GM23248 (cell line): ENCODE data around the gene SH3D19. TPM values are rescaled to one million over a fixed set of nuclear protein-coding genes. Genes with fewer than 3 reads are reported as not detected.
"Not testable (repeated sequence)": the region's sequence is repeated elsewhere in the genome, so short reads cannot be mapped to it uniquely, and the experiment has no call there.

ENCODE experiments used
- DNase-seq: peaks from one replicate; pipeline ENCODE4 v3.0.0-alpha.2; 2015
- H2AFZ ChIP-seq: fragments of 200-600 bp; sonication (generic); 2 replicates; pipeline ENCODE4 v1.6.1; 2016; ENCODE audit warnings: antibody characterized with exemption
- H3F3A ChIP-seq: fragments of 200-600 bp; sonication (generic); 2 replicates; pipeline ENCODE4 v1.6.1; 2016; ENCODE audit warnings: mild to moderate bottlenecking, antibody characterized with exemption, mixed run types; ENCODE audit not compliant: insufficient read depth
- H3K27ac ChIP-seq: fragments of 200-600 bp; sonication (generic); 2 replicates; pipeline ENCODE4 v1.5.1; 2016; ENCODE audit warnings: mild to moderate bottlenecking
- H3K27me3 ChIP-seq: fragments of 200-600 bp; sonication (generic); replicated peaks from 2 replicates; pipeline ENCODE4 v1.6.1; 2016; ENCODE audit warnings: mild to moderate bottlenecking; ENCODE audit not compliant: insufficient read depth
- H3K36me3 ChIP-seq: fragments of 200-600 bp; sonication (generic); 2 replicates; pipeline ENCODE4 v1.6.1; 2016; ENCODE audit warnings: low read depth, mild to moderate bottlenecking
- H3K4me1 ChIP-seq: fragments of 200-600 bp; sonication (generic); 2 replicates; pipeline ENCODE4 v1.6.1; 2016; ENCODE audit warnings: mild to moderate bottlenecking; ENCODE audit not compliant: insufficient read depth
- H3K4me2 ChIP-seq: fragments of 200-600 bp; sonication (generic); one replicate; pipeline ENCODE4 v1.6.1; 2016; ENCODE audit warnings: mild to moderate bottlenecking; ENCODE audit not compliant: unreplicated experiment
- H3K4me3 ChIP-seq: fragments of 200-600 bp; sonication (generic); 2 replicates; pipeline ENCODE4 v1.5.1; 2016; ENCODE audit warnings: mild to moderate bottlenecking
- H3K79me2 ChIP-seq: fragments of 200-600 bp; sonication (generic); 2 replicates; pipeline ENCODE4 v1.6.1; 2016; ENCODE audit warnings: mild to moderate bottlenecking; ENCODE audit not compliant: insufficient read depth
- H3K9ac ChIP-seq: fragments of 200-600 bp; sonication (generic); 2 replicates; pipeline ENCODE4 v1.6.1; 2016; ENCODE audit warnings: mild to moderate bottlenecking
- H3K9me2 ChIP-seq: fragments of 200-600 bp; sonication (generic); 2 replicates; pipeline ENCODE4 v1.6.1; 2016; ENCODE audit warnings: mixed run types, mild to moderate bottlenecking, moderate library complexity; ENCODE audit not compliant: insufficient read depth
- H3K9me3 ChIP-seq: fragments of 200-600 bp; sonication (generic); one replicate; pipeline ENCODE4 v1.6.1; 2017; ENCODE audit warnings: low read depth
- H4K20me1 ChIP-seq: fragments of 200-600 bp; sonication (generic); 2 replicates; pipeline ENCODE4 v1.6.0; 2016; ENCODE audit not compliant: insufficient read depth
- EZH2 ChIP-seq: fragments of 200-600 bp; sonication (generic); IDR thresholded peaks from 2 replicates; pipeline ENCODE4 v1.6.1; 2018; ENCODE audit warnings: antibody characterized with exemption, mild to moderate bottlenecking; ENCODE audit not compliant: insufficient read depth, poor library complexity, severe bottlenecking
- EZH2phosphoT487 ChIP-seq: fragments of 200-600 bp; sonication (generic); IDR thresholded peaks from 2 replicates; pipeline ENCODE4 v1.6.1; 2018; ENCODE audit warnings: antibody characterized with exemption, moderate library complexity, mild to moderate bottlenecking, low read depth; ENCODE audit not compliant: insufficient read depth
- WGBS, 2 experiments: methylation state at CpG; one replicate each; pipeline ENCODE4 v1.1.6; 2015 to 2017; ENCODE audit warnings: low lambda C conversion rate in 2 of 2, low coverage in 1 of 2; ENCODE audit errors: missing lambda C conversion rate in 2 of 2; 5-methylcytosine and 5-hydroxymethylcytosine counted together
- in situ Hi-C: fragments of 300-500 bp; cut with MboI; formaldehyde crosslinking; loops from 2 replicates; pipeline ENCODE4 v1.15.0; 2020
- polyA plus RNA-seq: library from polyadenylated mRNA; unstranded; fragments of >200 nt; fragmentation: Nextera tagmentation; extraction: Ambion mirVana; gene quantifications from 2 replicates; pipeline ENCODE4 v1.2.1, GENCODE V29; 2016
- total RNA-seq: library from RNA; depleted of rRNA; stranded (reverse); fragments of >200 nt; shearing (Covaris generic); gene quantifications from 2 replicates; pipeline ENCODE4 v1.2.3, GENCODE V29; 2014

Gene SH3D19
- total and polyA plus RNA-seq, 2 experiments from 2014 or later = 29.1 to 47.8 TPM

- peak overlapping the region; percentile 88 for H3K4me3 ChIP-seq
- H3K4me1 ChIP-seq = peaks cover 17% of the 10 kb centered on the region
- peak overlapping the region; percentile 83 for H3K4me2 ChIP-seq
- peak; percentile 33 for DNase-seq
- TF ChIP-seq EZH2 = no peak
- TF ChIP-seq EZH2phosphoT487 = no peak
- no peaks in the 10 kb centered on the region for H3K27me3 ChIP-seq
- no peaks in the 10 kb centered on the region for H3K36me3 ChIP-seq
- no peaks in the 10 kb centered on the region for H3K9me3 ChIP-seq
- no peaks in the 10 kb centered on the region for H3K9me2 ChIP-seq
- H3K27ac ChIP-seq = no peak overlapping the region
- H4K20me1 ChIP-seq = no peaks in the 10 kb centered on the region
- in situ Hi-C loops = no loop called here
- WGBS, 2 experiments = 25 to 27% methylated on average over 12 of the region's 12 CpGs
- peaks cover 19% of the 10 kb centered on the region for H3F3A ChIP-seq
- peak overlapping the region; percentile 95 for H2AFZ ChIP-seq
- H3K9ac ChIP-seq = peak overlapping the region; percentile 71; the same call in 1 of the 2 replicates
- H3K79me2 ChIP-seq = peaks cover 18% of the 10 kb centered on the region; the same call in 1 of the 2 replicates
Observed at GRCh38 chr4:151324124-151324751, 1.2 kb downstream of the SH3D19 start.

GRCh38 chr4:151323667-151324066, 1.7 kb downstream of the SH3D19 start:
- H3K4me1 ChIP-seq = peaks cover 17% of the 10 kb centered on the region; the same call in 1 of the 2 replicates
- WGBS, 2 experiments = 68 to 79% methylated on average over 1 of the region's 1 CpG
- no peak overlapping the region for H3K4me3 ChIP-seq
- peaks cover 18% of the 10 kb centered on the region; the same call in 1 of the 2 replicates for H3K79me2 ChIP-seq
- no peaks in the 10 kb centered on the region for H3K9me3 ChIP-seq
- no peak overlapping the region for H3K27ac ChIP-seq
- H3K36me3 ChIP-seq = no peaks in the 10 kb centered on the region
- no peaks in the 10 kb centered on the region for H3K27me3 ChIP-seq
- H2AFZ ChIP-seq = no peak overlapping the region
- peaks cover 19% of the 10 kb centered on the region for H3F3A ChIP-seq
- DNase-seq = no peak
- no peaks in the 10 kb centered on the region for H4K20me1 ChIP-seq
- no peaks in the 10 kb centered on the region for H3K9me2 ChIP-seq
- H3K4me2 ChIP-seq = peak overlapping the region; percentile 83
- in situ Hi-C loops = no loop called here
- H3K9ac ChIP-seq = no peak overlapping the region
- TF ChIP-seq EZH2phosphoT487 (no peak), EZH2 (no peak)

DNA sequence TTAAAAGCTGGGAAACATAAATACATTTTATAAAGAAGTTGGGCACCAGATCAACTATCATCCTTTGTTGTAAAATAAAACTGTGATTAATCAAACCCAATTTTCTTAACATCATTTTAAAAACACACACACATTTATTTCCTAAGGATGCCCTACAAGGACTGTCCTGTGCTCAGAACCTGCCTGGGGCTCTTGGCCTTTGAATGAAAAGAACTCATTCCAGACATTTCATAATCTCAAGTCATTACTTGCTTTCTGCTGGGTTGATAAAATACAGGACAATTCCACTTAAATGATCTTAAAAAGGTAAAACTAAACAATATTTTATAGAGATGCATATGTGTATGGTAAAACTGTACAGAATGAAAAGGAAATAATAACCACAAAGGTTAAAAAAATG, 2.8 kb downstream of the SH3D19 start:
- DNase-seq = peak; percentile 50

GRCh38 chr4:151322161-151322560, 3.2 kb downstream of the SH3D19 start:
- H3K36me3 ChIP-seq, DNase-seq, H2AFZ ChIP-seq, H3K27me3 ChIP-seq, H3K27ac ChIP-seq, in situ Hi-C loops, H4K20me1 ChIP-seq, H3K9me3 ChIP-seq, H3K9ac ChIP-seq, H3K4me3 ChIP-seq, H3K4me2 ChIP-seq, H3K9me2 ChIP-seq: not testable (repeated sequence)
- WGBS, 2 experiments = 94 to 95% methylated on average over 4 of the region's 4 CpGs
- Histone ChIP-seq H3K4me1 (peaks cover 17% of the 10 kb centered on the region; the same call in 1 of the 2 replicates), H3K79me2 (peaks cover 22% of the 10 kb centered on the region; the same call in 1 of the 2 replicates), H3F3A (peaks cover 19% of the 10 kb centered on the region)

More for the DNA sequence above, 2.8 kb downstream of the SH3D19 start:
- Histone ChIP-seq H3K9ac (no peak overlapping the region), H4K20me1 (no peaks in the 10 kb centered on the region), H2AFZ (no peak overlapping the region), H3K4me1 (peaks cover 17% of the 10 kb centered on the region; the same call in 1 of the 2 replicates), H3F3A (peaks cover 19% of the 10 kb centered on the region), H3K9me2 (no peaks in the 10 kb centered on the region), H3K4me3 (no peak overlapping the region), H3K4me2 (no peak overlapping the region), H3K36me3 (no peaks in the 10 kb centered on the region), H3K79me2 (peaks cover 20% of the 10 kb centered on the region; the same call in 1 of the 2 replicates), H3K27ac (0 out of 2 replicates have a peak overlapping the region, but pooled peaks have one; percentile 1), H3K27me3 (no peaks in the 10 kb centered on the region), H3K9me3 (no peaks in the 10 kb centered on the region)
- no peak for TF ChIP-seq EZH2
- no peak for TF ChIP-seq EZH2phosphoT487
- in situ Hi-C loops = no loop called here

DNA sequence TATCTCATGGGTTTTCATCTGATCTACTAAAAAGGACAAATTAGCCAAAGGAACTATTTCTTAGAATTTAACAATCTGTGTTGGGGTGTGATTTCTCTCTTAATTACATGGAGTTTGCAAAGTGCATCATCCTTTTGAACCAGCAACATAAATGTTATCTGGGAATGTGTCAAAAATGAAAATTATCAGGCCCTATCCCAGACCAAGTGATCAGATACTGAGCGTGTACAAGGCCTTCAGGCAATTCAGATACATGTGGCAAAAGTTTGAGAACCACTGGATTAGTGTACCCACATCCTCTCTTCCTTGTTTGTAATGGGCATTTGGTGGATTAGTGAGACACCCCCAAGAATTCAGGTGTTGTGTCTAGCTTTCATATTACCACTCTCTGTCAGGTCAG, 3.8 kb downstream of the SH3D19 start:
- DNase-seq = no peak
- 90 to 95% methylated on average over 1 of the region's 1 CpG for WGBS, 2 experiments

More for the DNA sequence above, 3.8 kb downstream of the SH3D19 start:
- Histone ChIP-seq H3K27me3 (no peaks in the 10 kb centered on the region), H3K4me2 (no peak overlapping the region), H3K4me1 (peaks cover 17% of the 10 kb centered on the region; the same call in 1 of the 2 replicates), H4K20me1 (no peaks in the 10 kb centered on the region), H2AFZ (no peak overlapping the region), H3K9ac (no peak overlapping the region), H3K36me3 (no peaks in the 10 kb centered on the region), H3K9me3 (no peaks in the 10 kb centered on the region), H3K27ac (no peak overlapping the region), H3K9me2 (no peaks in the 10 kb centered on the region), H3F3A (peaks cover 19% of the 10 kb centered on the region), H3K4me3 (no peak overlapping the region), H3K79me2 (peaks cover 22% of the 10 kb centered on the region; the same call in 1 of the 2 replicates)
- in situ Hi-C loops = no loop called here
- TF ChIP-seq EZH2 (no peak), EZH2phosphoT487 (no peak)
